CD4-positive, alpha-beta T cell (primary cell): ENCODE results near the gene ZPBP2. TPM values are rescaled to one million over a fixed set of nuclear protein-coding genes. Genes with fewer than 3 reads are reported as not detected.

Experiments used
- ATAC-seq: fragments of 200-7000 bp; cut with Tn5 transposase; one replicate; pipeline ENCODE4 v1.10.0; 2022; ENCODE audit warnings: mild to moderate bottlenecking; ENCODE audit not compliant: poor library complexity
- CTCF ChIA-PET: fragments of 350-600 bp; sonication (Branson Sonifier 250); formaldehyde crosslinking; loops from one replicate; lab custom pipeline; 2021; ENCODE audit warnings: antibody characterized with exemption, inconsistent platforms; lab: Charles Lee
- POLR2A ChIA-PET: fragments of 350-600 bp; sonication (Branson Sonifier 250); formaldehyde crosslinking; loops from one replicate; lab custom pipeline; 2021; ENCODE audit warnings: antibody characterized with exemption, inconsistent platforms; lab: Charles Lee
- DNase-seq, 14 experiments: peaks; one replicate each; pipeline ENCODE4 v3.0.0-alpha.2; 2013 to 2020; ENCODE audit warnings: mixed read lengths in 2 of 14
- H3K27ac ChIP-seq, 2 donors: one replicate each; pipeline versions ENCODE4 v1.5.1 to v1.7.0; 2013; ENCODE audit warnings: low read length in 2 of 2, low read depth in 1 of 2, mild to moderate bottlenecking in 1 of 2
- H3K27me3 ChIP-seq, 2 experiments: 1 replicate in 1 of 2; 2 replicates in 1 of 2; pipeline versions ENCODE4 v1.6.1 to v1.7.0; 2013; ENCODE audit warnings: low read length in 2 of 2, control low read depth in 1 of 2, mild to moderate bottlenecking in 1 of 2, moderate library complexity in 1 of 2; ENCODE audit not compliant: insufficient read depth in 2 of 2, control insufficient read depth in 1 of 2
- H3K36me3 ChIP-seq: one replicate; pipeline ENCODE4 v1.6.1; 2013; ENCODE audit warnings: low read length, control low read depth; ENCODE audit not compliant: insufficient read depth
- H3K4me1 ChIP-seq: one replicate; pipeline ENCODE4 v1.6.1; 2013; ENCODE audit warnings: low read length, control low read depth; ENCODE audit not compliant: insufficient read depth
- H3K4me3 ChIP-seq: one replicate; pipeline ENCODE4 v1.5.1; 2013; ENCODE audit warnings: mild to moderate bottlenecking, low read length, moderate library complexity
- H3K9me3 ChIP-seq, 2 experiments: 1 replicate in 1 of 2; 2 replicates in 1 of 2; pipeline versions ENCODE4 v1.6.1 to v1.7.0; 2013; ENCODE audit warnings: low read length in 2 of 2, mild to moderate bottlenecking in 2 of 2, control low read depth in 1 of 2, moderate library complexity in 1 of 2; ENCODE audit not compliant: control insufficient read depth in 1 of 2, insufficient read depth in 1 of 2
- H3K27ac Mint-ChIP-seq: one replicate; pipeline ENCODE4 v1.8.0; 2020; ENCODE audit warnings: mixed read lengths
- H3K27me3 Mint-ChIP-seq: one replicate; pipeline ENCODE4 v1.8.0; 2021; ENCODE audit warnings: mixed read lengths
- H3K36me3 Mint-ChIP-seq: one replicate; pipeline ENCODE4 v1.8.0; 2021; ENCODE audit warnings: low read depth, mixed read lengths
- H3K4me1 Mint-ChIP-seq: one replicate; pipeline ENCODE4 v1.8.0; 2021; ENCODE audit warnings: low read depth, mixed read lengths
- H3K4me3 Mint-ChIP-seq: one replicate; pipeline ENCODE4 v1.8.0; 2020; ENCODE audit warnings: mild to moderate bottlenecking, mixed read lengths
- H3K9me3 Mint-ChIP-seq: one replicate; pipeline ENCODE4 v1.8.0; 2020; ENCODE audit warnings: mixed read lengths
- CTCF ChIP-seq: fragments of 200-600 bp; IDR thresholded peaks from one replicate; pipeline ENCODE4 v1.8.0; 2022; ENCODE audit warnings: antibody characterized with exemption, mild to moderate bottlenecking
- intact Hi-C, 2 experiments: fragments of 100-400 bp; cut with DNase I in 1 of 2; cut with micrococcal nuclease in 1 of 2; formaldehyde crosslinking; loops; one replicate each; pipeline versions ENCODE4 v1.15.1 to v1.9.0; 2023 to 2025; cut with DNase I, micrococcal nuclease
- total RNA-seq, 174 experiments: library from RNA in 2 of 174; stranded (reverse) in 2 of 174; gene quantifications; one replicate each; pipeline ENCODE4 v1.2.3 and lab custom pipeline; 2021 to 2026

The ZPBP2 gene
- total RNA-seq, 2 experiments from 2014 or later, result not detected

- H3K4me1 ChIP-seq, result peaks cover 35% of the 10 kb centered on the region
- no peak for ATAC-seq
Observed at GRCh38 chr17:39820541-39820940, 47.5 kb upstream of the ZPBP2 start.

DNA sequence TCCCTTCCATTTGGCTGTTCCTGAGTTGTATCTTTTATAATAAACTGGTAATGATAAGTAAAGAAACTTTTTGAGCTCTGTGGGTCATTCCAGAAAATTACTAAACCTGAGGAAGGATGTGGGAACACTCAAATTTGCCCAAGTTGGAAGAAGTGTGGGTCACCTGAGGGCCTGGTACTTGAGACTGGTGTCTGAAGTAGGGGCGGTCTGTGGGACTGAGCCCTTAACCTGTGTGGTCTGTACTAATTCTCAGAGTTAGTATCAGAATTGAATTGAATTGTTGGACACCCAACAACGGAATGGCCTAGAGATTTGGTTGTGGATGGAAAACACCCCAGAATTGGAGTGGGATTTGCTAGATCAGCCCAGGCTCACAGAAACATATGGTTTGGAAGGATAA, 47.0 kb upstream of the ZPBP2 start:
- H3K36me3 ChIP-seq, result peaks cover 48% of the 10 kb centered on the region
- Mint-ChIP-seq H3K27ac (peak overlapping the region; percentile 94), H3K36me3 (peaks cover 71% of the 10 kb centered on the region), H3K4me3 (no peak overlapping the region), H3K27me3 (no peaks in the 10 kb centered on the region), H3K9me3 (peaks cover 8% of the 10 kb centered on the region), H3K4me1 (peaks cover 60% of the 10 kb centered on the region)
- TF ChIP-seq CTCF, result no peak
- H3K9me3 ChIP-seq, result peaks cover 22% of the 10 kb centered on the region in 2 experiments
- intact Hi-C loops, result loop anchor here in 1 of 2 experiments (2.0 kb wide), 1 partner anchor 44 kb away; the partner anchor contains the start of gene IKZF3
- peaks cover 35% of the 10 kb centered on the region for H3K4me1 ChIP-seq
- no peak overlapping the region for H3K4me3 ChIP-seq
- CTCF ChIA-PET, result interaction anchor here (1.0 to 2.2 kb wide), 5 partner anchors 43 to 198 kb away, joined by 3 to 11 read pairs (median 6); partner anchors contain the start of gene IKZF3
- ATAC-seq (no peak), DNase-seq (no peak)
- H3K27ac ChIP-seq, result peak overlapping the region; percentile 66 to 68
- H3K27me3 ChIP-seq, result no peaks in the 10 kb centered on the region
- POLR2A ChIA-PET, result interaction anchor here (0.9 to 4.3 kb wide), 9 partner anchors 7 to 66 kb away, joined by 3 to 54 read pairs (median 4); partner anchors contain the start of gene IKZF3

More at GRCh38 chr17:39820541-39820940, 47.5 kb upstream of the ZPBP2 start:
- peaks cover 44% of the 10 kb centered on the region for H3K36me3 ChIP-seq
- H3K27me3 ChIP-seq, result no peaks in the 10 kb centered on the region
- H3K9me3 ChIP-seq, result peaks cover 22% of the 10 kb centered on the region in 2 experiments
- H3K27ac Mint-ChIP-seq, result peak overlapping the region; percentile 94
- no peak for TF ChIP-seq CTCF
- H3K27me3 Mint-ChIP-seq, result no peaks in the 10 kb centered on the region
- H3K4me1 Mint-ChIP-seq, result peaks cover 65% of the 10 kb centered on the region
- H3K9me3 Mint-ChIP-seq, result peaks cover 8% of the 10 kb centered on the region
- CTCF ChIA-PET, result interaction anchor here (1.2 to 2.2 kb wide), 3 partner anchors 44 to 67 kb away, joined by 3 to 11 read pairs (median 9); partner anchors contain the start of gene IKZF3
- peaks cover 71% of the 10 kb centered on the region for H3K36me3 Mint-ChIP-seq
- intact Hi-C loops, result loop anchor here in 1 of 2 experiments (2.0 kb wide), 1 partner anchor 44 kb away; the partner anchor contains the start of gene IKZF3
- no peak overlapping the region for H3K4me3 ChIP-seq
- H3K4me3 Mint-ChIP-seq, result peak overlapping the region; percentile 70
- POLR2A ChIA-PET, result interaction anchor here (0.9 to 4.3 kb wide), 8 partner anchors 13 to 65 kb away, joined by 3 to 54 read pairs (median 5); partner anchors contain the start of gene IKZF3
- no peak for DNase-seq
- H3K27ac ChIP-seq, result peak overlapping the region; percentile 66 to 68

- ChIA-PET CTCF (interaction anchor here (0.5 to 1.3 kb wide), 4 partner anchors 68 to 199 kb away, joined by 3 to 6 read pairs (median 3); no protein-coding TSS in a partner anchor), POLR2A (interaction anchor here (1.4 to 4.3 kb wide), 4 partner anchors 8 to 67 kb away, joined by 3 to 54 read pairs (median 23); no protein-coding TSS in a partner anchor)
- Mint-ChIP-seq H3K36me3 (peaks cover 82% of the 10 kb centered on the region), H3K4me1 (peaks cover 58% of the 10 kb centered on the region), H3K9me3 (peaks cover 8% of the 10 kb centered on the region), H3K4me3 (no peak overlapping the region), H3K27me3 (no peaks in the 10 kb centered on the region), H3K27ac (peak overlapping the region; percentile 94)
- peaks cover 22% of the 10 kb centered on the region in 2 experiments for H3K9me3 ChIP-seq
- no peak for ATAC-seq
- H3K4me3 ChIP-seq, result no peak overlapping the region
- peak in 2 of 14 experiments; percentile 33 to 55 for DNase-seq
- H3K27me3 ChIP-seq, result no peaks in the 10 kb centered on the region
- peaks cover 52% of the 10 kb centered on the region for H3K36me3 ChIP-seq
- intact Hi-C loops, result no loop called here
- H3K27ac ChIP-seq, result peak overlapping the region in 1 of 2 donors; percentile 26
- peaks cover 35% of the 10 kb centered on the region for H3K4me1 ChIP-seq
- no peak for TF ChIP-seq CTCF
Observed at GRCh38 chr17:39822051-39822451, 46.0 kb upstream of the ZPBP2 start.
